NB4 (cell line): ENCODE results near the gene FOXL3.
"Not testable (repeated sequence)": the region's sequence is repeated elsewhere in the genome, so short reads cannot be mapped to it uniquely, and the experiment has no call there.

ENCODE experiments used
- DNase-seq: peaks from one replicate; pipeline ENCODE4 v3.0.0; 2010; ENCODE audit warnings: low read depth
- H3K4me3 ChIP-seq: one replicate; pipeline ENCODE4 v1.5.1; 2011; ENCODE audit warnings: mild to moderate bottlenecking, low read depth, low read length, moderate library complexity
- MYC ChIP-seq: IDR thresholded peaks from 2 replicates; pipeline ENCODE4 v1.6.1; 2011; ENCODE audit warnings: low read depth, low read length
- POLR2A ChIP-seq: IDR thresholded peaks from 2 replicates; pipeline ENCODE4 v1.6.1; 2011; ENCODE audit warnings: mild to moderate bottlenecking; ENCODE audit not compliant: insufficient read length; ENCODE audit errors: extremely low read depth
- TF ChIP-seq, protein P1 (sequence below): IDR thresholded peaks from one replicate; pipeline ENCODE4 v1.5.1; 2012; ENCODE audit warnings: low read depth, low read length
- TF ChIP-seq, protein P2 (sequence below): IDR thresholded peaks from 2 replicates; pipeline ENCODE4 v1.6.1; 2011; ENCODE audit warnings: low read depth, low read length

FOXL3 gene

GRCh38 chr7:289756-290553, at the start of gene FOXL3:
Gene FOXL3 (plus strand): TSS chr7:290170. CDS start chr7:290170, 0 bp downstream.
- H3K4me3 ChIP-seq, result no peak within 1 kb of the TSS
- DNase-seq, result no peak
- TF ChIP-seq POLR2A, result no peak

DNA sequence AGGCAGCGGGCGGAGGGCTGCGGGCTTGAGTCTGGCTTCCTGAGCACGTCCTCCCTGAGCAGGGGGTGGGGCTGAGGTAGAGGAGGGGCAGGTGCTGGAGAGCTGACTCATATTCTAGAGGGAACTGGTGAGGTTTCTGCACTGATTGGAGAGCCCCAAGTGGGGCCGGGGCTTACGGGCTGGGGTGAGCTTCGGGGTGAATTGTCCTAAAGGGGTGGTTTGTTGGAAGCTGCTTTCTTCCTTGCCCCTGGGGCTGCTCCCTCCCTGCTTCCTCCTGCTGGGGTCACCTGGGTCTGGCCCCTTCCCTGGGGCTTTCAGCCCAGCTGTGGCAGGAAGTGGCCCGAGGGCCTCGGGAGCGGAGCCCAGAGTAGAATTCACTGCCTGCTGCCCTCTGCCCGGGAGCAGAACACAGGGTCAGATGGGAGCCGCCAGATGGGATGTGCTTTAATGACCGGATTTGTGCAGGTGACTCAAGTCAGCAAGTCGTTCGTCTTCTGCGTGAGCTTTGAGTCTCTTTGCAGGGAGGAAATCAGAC, 49.0 kb upstream of the FOXL3 start:
- no peak overlapping the region for H3K4me3 ChIP-seq
- TF ChIP-seq, protein P1, sequence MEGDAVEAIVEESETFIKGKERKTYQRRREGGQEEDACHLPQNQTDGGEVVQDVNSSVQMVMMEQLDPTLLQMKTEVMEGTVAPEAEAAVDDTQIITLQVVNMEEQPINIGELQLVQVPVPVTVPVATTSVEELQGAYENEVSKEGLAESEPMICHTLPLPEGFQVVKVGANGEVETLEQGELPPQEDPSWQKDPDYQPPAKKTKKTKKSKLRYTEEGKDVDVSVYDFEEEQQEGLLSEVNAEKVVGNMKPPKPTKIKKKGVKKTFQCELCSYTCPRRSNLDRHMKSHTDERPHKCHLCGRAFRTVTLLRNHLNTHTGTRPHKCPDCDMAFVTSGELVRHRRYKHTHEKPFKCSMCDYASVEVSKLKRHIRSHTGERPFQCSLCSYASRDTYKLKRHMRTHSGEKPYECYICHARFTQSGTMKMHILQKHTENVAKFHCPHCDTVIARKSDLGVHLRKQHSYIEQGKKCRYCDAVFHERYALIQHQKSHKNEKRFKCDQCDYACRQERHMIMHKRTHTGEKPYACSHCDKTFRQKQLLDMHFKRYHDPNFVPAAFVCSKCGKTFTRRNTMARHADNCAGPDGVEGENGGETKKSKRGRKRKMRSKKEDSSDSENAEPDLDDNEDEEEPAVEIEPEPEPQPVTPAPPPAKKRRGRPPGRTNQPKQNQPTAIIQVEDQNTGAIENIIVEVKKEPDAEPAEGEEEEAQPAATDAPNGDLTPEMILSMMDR, result no peak
- TF ChIP-seq MYC (no peak), POLR2A (no peak)
- TF ChIP-seq, protein P2, sequence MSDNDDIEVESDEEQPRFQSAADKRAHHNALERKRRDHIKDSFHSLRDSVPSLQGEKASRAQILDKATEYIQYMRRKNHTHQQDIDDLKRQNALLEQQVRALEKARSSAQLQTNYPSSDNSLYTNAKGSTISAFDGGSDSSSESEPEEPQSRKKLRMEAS, result no peak
- DNase-seq, result peak; percentile 44

DNA sequence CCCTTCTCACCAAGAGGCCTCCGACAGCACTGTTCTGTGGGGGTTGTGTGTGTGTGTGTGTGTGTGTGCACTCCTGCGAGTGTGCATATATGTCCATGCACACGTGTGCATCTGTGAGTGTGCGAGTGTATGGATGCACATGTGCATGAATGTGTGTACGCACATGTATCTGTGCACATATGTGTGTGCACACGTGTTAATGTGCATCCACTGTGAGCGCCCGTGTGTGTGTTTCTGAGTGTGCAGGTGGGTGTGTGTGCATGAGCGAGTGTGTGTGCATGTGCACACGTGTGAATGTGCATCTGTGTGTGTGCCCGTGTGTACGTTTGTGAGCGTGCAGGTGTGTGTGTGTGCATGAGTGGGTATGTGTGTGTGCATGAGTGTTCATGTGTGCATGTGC, 48.5 kb upstream of the FOXL3 start:
- no peak for DNase-seq
- H3K4me3 ChIP-seq, result no peak overlapping the region
- TF ChIP-seq POLR2A (no peak), MYC (no peak)
- TF ChIP-seq, protein P1, result no peak
- TF ChIP-seq, protein P2, result no peak

- not testable (repeated sequence) for H3K4me3 ChIP-seq
Measured at GRCh38 chr7:242826-243579, 47.0 kb upstream of the FOXL3 start.

GRCh38 chr7:243580-243978, 46.4 kb upstream of the FOXL3 start:
- H3K4me3 ChIP-seq, DNase-seq: not testable (repeated sequence)

More at GRCh38 chr7:242826-243579, 47.0 kb upstream of the FOXL3 start:
- DNase-seq, result not testable (repeated sequence)

GRCh38 chr7:244974-245373, 45.0 kb upstream of the FOXL3 start:
- H3K4me3 ChIP-seq, result no peak overlapping the region
- no peak for DNase-seq
- TF ChIP-seq MYC (no peak), POLR2A (no peak)
- TF ChIP-seq, protein P2, result no peak
- TF ChIP-seq, protein P1, result no peak

DNA sequence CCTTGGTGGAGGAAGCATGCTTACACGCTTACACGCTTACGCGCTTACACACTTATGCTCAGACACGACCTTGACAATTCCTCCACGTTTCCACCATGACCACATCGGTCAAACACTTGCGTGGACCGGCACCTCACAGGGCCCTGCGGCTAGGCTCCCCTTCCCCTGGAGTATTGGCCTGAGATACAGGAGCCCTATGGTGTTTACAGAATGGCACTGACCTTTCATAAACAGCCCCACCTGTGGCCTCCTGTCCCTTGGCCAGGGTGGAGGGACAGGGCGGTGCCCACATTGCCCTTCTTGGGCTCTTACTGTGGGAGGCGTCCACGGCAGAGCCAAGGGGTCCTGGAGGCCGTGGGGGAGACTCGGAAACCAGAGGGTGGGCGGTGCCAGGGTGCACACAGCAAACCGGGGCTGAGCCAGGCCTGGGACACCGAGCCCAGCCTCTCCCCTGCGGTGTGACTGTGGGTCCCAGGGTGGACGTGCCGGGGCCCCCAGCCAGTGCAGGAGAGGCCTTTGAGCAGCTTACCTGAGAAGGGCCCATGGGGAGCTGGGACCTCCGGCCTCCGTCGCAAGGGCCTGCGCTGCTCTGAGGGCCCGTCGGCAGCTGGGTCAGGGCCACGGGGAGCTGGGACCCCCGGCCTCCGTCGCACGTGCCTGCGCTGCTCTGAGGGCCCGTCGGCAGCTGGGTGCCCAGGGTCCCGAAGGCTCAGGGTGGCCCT, 44.2 kb upstream of the FOXL3 start:
- TF ChIP-seq MYC, result no peak
- TF ChIP-seq, protein P2, result no peak
- no peak for TF ChIP-seq POLR2A
- TF ChIP-seq, protein P1, result no peak
- no peak overlapping the region for H3K4me3 ChIP-seq

More for the DNA sequence above, 44.2 kb upstream of the FOXL3 start:
- DNase-seq, result no peak
